HuH-7.5 (cell line): ENCODE results near the gene TTLL10.
A peak's percentile ranks its signal among the peaks of the same experiment; 100 is the strongest.

Experiments
- DNase-seq: peaks from one replicate; pipeline ENCODE4 v3.0.0; 2011; ENCODE audit warnings: low spot score

The TTLL10 gene

DNA sequence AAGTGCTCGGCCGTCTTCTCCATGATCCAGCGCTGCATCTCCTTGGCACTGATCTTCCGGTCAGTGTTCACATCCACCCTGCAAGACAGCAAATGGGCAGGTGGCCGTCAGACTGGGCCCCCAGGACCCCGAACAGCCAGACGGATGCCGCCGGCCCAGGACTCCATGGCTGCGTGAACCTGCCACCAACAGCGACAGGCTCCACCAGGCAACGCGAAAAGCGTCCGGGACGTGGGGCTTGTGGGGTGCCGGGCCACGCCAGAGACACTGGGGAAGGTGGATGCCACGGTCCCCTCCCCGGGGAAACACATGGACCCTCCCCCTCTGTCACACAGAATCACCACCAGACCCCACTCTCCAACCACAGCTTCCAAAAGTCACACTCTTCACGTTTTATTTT is 50.2 kb downstream of the TTLL10 start:
- no peak for DNase-seq

DNA sequence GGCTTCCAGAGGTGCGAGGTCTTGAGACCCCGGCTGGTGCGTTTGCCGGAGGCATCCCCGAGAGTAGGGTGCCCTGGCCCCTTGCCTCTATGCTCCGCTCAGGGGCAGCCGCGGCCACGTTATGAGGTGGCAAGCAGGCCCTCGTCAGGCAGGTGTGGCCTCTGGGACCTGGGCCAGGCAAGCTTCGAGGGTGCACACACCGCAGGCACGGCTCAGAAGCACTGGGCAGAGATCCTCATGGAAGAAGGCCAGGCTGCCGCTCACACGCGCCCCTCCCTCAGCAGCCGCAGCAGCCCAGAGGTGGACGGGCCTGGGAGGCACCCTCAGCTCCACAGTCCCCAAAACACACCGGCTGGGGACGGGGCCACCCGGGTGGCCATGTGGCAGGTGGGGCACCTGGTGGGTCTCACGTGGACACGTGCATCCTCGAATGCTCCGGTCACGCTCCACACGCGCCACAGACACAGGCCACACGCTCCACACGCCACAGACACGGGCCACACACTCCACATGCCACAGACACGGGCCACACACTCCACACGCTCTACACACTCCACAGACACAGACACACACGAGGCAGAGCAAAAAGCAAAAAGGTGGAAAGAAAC is 51.7 kb downstream of the TTLL10 start:
- no peak for DNase-seq

DNA sequence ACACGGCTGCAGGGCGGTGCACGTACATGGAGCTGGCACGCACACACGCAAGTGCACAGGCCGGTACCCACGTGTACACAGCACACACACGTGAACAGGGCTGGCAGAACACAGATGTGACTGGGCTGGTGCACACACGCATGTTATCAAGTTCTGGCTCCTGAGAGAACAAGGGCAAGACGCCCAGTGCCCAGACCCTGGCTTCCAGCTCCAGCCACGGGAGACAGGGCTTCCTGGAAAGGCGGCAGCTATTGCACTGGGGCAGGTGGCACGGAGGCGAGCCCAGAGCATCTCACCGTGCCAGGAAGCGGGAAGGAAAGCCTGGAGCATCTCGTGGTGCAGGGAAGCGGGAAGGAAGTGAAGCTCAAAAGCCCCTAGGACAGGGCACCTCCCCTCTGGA is 52.2 kb downstream of the TTLL10 start:
- no peak for DNase-seq

DNA sequence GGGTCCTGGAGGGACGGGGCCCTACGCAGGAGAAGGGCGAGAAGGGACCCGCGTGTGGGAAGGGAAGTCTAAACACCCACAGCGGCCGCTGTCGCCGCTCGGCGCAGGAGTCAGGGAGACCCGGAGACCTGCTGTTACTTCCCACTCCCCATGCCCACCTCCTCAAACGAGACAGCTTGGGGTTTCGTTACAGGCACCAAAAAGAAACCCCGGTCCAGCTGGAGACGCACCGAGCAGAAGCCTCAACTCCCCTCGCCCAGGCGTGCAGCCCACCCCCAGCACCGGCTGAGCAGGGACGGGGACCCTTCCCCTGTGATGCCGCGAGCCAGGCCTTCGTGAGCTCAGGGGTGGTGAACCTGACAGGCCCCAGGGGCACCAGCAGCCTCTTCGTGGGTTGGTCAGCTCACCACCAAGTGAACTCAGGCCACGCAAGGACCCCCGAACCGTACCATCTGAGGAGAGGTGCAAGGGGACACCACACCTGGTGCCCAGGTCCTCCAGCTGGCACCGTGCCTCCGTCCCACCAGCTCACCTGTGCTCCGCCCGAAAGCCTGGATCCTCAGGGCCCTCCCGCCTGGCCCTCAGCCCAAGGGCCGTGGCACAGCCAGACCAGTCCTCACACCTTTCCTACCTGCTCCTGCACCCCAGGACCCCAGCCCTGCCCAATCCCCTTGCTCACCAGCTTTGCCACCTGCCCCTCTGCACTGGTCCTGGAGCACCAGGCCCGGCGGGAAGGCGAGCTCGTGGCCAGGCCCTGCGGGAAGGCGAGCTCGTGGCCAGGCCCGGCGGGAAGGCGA is 53.1 kb downstream of the TTLL10 start:
- no peak for DNase-seq

DNA sequence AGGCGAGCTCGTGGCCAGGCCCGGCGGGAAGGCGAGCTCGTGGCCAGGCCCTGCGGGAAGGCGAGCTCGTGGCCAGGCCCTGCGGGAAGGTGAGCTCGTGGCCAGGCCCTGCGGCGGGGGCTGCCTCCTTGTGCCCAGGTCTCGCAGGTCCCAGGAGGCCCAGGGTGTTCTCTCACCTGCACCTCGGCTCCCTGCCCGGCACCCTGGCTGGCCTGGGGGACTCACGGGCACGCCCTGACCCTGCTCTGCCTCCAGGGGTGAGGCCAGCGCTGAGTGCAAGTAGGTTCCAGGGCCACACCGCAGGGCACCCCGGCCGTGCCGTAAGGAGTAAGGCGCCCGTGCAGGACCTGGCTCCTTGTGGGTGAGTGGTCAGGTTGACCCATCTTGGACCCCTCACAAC is 53.7 kb downstream of the TTLL10 start:
- no peak for DNase-seq

DNA sequence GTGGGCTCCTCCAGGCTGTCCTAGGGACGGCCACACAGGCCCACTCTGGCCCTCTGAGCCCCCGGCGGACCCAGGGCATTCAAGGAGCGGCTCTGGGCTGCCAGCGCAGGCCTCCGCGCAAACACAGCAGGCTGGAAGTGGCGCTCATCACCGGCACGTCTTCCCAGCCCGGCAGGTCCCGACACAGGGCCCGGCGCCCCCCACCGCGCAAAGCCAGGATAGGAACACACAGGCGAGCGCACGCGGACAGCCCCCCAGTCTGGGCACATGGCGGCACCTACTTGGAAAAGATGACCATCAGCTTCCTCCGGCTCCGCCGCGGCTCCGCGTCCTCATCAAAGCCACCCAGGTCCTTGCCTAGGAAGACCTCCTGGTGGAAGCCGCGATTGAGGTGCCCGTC is 54.5 kb downstream of the TTLL10 start:
- no peak for DNase-seq

DNA sequence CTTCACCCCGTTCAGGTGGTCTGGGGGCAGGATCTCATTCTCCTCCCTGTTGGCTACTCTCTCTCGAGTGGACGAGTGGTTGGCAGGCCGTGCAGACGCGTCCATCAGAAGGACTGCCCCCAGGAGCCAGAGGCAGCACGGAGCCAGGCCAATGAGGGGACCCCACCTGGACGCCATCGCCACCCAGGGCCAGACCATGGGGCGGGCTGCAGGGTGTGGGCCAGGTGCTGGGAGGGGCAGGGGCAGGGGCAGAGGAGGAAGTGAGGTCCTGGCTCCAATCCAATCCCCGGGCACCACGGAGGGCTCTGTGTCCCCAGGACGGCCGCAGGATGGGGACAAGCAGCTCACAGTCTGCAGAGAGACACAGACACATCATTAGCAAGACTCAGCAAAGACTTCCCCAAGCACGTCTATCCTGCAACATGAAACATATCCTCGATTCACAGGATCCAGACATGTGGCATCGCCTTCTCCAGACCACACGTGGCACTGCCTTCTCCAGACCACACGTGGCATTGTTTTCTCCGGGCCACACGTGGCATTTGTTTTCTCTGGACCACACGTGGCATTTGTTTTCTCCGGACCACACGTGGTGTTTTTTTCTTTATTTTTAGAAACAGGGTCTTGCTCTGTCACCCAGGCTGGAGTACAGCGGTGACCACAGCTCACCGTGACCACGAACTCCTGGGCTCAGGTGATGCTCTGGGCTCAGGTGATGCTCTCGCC is 55.1 kb downstream of the TTLL10 start:
- no peak for DNase-seq

DNA sequence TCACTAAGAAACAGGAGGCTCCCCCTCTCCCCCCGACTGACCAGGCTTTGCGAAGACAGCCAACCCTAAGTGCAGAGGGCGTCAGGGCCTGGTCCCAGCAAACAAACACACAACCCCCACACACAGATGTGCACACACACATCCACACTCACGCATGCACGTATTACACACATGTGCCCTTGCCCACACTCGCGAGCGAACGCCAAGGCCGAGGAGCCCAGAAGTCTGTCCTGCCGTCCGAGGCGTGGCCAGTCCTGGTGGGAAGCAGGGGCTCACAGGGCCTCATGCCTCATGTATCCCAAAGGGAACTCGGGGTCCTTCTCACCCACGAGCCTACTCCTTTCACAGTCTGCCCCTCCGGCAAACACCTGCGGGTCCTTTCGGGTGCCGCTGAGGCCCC is 56.1 kb downstream of the TTLL10 start:
- DNase-seq = no peak

DNA sequence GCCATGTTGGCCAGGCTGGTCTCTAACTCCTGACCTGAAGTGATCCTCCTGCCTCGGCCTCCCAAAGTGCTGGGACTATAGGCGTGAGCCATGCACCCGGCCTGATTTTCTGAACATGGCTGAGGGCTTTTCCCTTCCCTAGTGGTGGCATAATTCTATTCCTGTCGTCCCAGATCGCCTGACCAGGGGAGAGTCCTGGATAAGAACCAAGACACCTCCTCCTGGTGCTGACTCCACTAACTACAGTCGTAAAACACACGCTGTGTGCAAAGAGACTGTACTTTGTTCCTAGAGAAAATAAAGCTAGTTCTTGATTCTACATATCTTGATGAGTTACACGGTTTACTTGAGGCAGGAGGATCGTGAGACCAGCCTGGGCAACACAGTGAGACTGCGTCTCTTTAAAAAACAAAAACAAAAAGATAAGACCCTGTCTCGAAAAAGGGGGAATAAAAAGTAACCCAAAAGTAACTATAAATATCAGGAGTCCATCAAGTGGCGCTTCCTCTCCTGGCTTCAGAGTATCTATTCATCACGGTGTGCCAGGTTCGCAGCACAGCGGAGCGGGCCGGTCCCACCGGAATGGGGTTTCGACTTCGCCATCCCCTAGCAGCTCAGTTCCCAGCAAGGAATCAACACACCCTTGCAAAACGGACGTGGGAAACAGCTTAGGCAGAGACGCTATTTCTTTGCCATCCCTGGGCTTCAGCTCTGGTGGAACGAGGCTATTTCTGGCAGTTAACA is 57.1 kb downstream of the TTLL10 start:
- peak; percentile 94 for DNase-seq

DNA sequence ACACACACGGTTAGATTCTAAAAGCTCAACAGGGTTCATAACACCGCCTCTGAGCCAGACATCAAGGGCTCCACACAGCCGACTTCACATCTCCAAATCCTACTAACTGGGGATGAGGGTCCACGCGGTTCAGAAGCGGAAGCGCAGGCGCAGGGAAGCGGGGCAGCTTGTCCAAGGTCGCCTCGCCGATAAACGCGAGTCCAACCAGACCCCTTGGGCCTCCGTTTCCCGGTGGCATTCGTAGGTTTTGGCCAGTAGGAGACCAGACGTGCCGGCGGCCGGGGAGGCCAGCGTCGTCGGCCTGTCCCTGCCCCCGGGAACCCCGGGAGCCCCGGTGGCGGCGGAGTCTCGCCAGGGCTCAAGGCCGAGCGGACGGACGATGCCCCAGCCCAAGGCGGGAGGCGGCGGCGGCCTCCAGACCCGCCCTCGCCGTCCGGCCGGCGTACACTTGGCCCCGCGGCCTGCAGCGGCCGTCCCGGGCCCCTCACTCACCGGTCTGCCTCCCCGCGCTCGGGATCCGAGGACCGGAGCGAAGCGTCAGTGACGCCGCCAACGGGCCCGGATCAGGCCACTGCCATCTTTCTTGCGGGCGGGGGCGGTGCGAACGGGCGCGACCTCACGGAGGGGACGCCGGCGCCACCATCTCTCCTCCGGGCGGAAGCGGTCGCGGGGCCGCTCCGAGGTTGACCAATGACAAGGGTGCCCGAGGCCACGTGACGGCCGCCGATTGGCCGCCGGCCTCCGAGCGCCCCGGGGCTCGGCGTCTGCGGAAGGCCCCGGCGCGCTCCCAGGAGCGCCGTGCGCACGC is 57.9 kb downstream of the TTLL10 start, which contains the start of gene SDF4:
SDF4 (minus strand) TSS at position 602 of the 808 bp plus-strand sequence. CDS start 3,229 bp downstream, outside the sequence.
- DNase-seq = peak; percentile 100

DNA sequence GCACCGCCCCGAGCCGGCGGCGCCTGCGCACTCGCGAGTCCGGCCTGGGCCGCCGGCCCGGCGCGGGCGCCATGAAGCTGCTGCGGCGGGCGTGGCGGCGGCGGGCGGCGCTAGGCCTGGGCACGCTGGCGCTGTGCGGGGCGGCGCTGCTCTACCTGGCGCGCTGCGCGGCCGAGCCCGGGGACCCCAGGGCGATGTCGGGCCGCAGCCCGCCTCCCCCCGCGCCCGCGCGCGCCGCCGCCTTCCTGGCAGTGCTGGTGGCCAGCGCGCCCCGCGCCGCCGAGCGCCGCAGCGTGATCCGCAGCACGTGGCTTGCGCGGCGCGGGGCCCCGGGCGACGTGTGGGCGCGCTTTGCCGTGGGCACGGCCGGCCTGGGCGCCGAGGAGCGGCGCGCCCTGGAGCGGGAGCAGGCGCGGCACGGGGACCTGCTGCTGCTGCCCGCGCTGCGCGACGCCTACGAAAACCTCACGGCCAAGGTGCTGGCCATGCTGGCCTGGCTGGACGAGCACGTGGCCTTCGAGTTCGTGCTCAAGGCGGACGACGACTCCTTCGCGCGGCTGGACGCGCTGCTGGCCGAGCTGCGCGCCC is 58.6 kb downstream of the TTLL10 start, which contains the start of gene B3GALT6:
B3GALT6 (plus strand) TSS at position 30 of the 588 bp plus-strand sequence; CDS start at position 72, 42 bp downstream.
- no peak for DNase-seq

DNA sequence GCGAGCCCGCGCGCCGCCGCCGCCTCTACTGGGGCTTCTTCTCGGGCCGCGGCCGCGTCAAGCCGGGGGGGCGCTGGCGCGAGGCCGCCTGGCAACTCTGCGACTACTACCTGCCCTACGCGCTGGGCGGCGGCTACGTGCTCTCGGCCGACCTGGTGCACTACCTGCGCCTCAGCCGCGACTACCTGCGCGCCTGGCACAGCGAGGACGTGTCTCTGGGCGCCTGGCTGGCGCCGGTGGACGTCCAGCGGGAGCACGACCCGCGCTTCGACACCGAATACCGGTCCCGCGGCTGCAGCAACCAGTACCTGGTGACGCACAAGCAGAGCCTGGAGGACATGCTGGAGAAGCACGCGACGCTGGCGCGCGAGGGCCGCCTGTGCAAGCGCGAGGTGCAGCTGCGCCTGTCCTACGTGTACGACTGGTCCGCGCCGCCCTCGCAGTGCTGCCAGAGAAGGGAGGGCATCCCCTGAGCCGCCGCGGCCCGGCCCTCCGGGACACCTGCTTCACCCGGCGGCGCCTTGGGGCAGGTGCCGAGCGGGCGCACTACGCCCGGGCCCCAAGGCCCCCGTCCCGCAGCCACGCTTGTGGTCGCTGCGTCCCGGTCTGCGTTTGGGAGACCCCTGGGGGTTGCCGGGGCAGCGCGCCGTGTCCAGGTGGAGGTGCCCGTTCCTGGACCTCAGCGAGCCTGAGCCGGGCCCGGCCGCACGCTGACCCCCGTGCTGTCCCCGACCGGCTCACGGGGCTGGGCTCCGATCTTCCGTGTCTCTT is 59.3 kb downstream of the TTLL10 start:
- DNase-seq = no peak

DNA sequence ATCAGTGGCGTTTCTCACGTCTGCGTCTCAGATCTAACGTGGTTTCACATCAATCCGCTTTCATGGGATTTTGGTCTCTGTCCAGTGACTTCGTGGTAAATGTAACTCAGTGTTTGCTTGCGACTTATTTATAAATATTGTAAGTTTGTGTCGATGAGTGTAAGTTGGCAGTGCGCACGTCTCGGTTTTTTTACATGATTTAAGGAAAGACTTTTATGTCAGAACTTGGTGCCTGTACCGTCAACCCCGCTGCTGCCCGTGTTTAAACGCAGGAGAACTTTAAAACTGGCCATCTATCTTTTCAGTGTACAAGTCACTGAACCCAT is 59.9 kb downstream of the TTLL10 start:
- DNase-seq = no peak

DNA sequence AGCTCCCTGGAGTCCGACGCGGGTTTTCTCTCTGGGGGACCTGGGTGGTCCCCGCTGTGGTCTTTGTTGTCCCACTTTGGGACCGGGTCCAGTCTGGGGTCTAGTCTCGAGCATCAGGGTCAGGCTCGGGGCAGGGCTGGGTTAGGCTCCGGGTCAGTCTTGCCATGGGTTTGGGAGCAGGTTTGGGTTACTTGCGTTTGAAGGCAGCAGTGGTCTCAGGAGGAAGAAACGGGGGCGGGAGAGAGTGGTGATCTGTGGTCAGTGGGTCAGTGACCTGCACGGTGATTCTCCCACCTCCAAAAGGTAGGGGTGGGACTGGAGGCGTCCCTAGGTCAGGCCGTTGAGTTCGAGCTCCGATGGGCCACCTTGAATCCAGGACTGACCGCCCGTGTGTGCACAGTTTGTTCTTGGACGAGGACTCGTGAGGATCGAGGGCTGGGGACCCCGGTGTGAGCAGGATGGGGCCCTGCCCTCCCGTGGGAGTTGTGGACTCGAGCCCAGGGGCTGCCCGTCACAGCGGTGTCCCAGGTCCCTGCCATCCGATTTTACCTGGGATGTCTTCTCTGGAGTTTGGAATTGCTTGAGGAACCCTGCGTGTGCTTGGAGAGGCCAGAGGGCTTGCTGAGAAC is 60.6 kb downstream of the TTLL10 start:
- DNase-seq = no peak

DNA sequence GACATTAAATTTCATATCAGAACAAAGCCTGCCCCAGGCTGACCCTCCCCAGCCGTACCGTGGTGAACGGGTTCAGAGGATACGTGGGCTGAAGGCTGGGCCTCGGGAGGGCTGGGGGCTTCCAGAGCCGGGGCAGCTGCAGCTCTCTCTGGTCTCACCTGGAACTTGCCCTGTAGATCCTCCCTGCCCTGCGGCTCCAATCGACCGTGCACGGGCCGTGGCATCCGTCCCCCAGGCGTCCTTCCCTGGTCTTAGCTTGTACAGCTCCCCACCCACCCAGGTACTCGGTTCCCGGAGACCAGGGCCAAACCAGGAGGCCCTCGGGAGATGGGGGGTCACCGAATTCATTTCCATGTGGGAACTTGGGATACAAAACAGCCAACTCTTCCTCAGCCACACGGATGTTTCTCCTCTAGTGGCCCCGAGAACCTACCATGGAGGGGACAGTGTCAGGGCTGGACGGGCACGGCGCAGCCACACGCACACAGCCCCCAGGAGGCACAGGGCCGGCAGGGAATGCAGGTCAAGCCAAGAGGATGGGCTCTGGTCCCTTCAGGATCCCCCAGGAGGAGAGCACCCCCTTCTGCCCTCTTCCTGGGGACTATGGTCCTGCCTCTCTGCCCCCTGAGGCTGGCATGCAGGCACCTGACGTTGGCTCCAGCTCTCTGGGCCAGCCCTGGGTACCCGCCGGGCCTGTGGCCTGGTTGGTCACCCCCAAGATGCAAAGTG is 61.5 kb downstream of the TTLL10 start:
- DNase-seq = no peak

DNA sequence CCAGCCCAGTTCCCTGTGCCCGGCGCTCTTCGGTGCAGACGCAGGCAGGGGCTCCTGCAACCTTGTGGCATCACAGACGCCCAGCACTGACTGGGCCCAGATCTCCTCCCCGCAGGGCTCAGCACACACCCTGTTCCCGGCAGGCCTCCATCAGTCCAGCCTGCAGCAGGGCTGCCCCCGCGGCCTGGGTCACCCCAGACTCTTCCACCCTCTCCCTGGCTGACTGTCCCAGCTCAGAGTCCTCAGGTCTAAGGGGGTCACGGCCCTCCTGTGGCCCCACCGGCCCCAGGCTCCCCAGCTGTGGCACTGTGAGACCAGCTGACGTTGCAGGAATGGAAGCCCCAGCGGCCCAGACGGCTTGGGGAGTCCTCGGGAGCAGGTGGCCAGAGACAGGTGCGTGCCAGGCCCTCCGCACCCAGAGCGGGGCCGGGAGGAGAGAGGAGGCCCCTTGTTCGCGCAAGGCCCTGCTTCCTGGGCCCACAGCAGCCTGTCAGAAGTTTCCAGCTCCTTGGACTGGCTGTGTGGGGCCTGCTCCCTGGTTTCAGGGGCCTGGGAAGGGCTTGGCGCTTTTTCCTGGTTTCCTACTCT is 62.6 kb downstream of the TTLL10 start:
- no peak for DNase-seq

DNA sequence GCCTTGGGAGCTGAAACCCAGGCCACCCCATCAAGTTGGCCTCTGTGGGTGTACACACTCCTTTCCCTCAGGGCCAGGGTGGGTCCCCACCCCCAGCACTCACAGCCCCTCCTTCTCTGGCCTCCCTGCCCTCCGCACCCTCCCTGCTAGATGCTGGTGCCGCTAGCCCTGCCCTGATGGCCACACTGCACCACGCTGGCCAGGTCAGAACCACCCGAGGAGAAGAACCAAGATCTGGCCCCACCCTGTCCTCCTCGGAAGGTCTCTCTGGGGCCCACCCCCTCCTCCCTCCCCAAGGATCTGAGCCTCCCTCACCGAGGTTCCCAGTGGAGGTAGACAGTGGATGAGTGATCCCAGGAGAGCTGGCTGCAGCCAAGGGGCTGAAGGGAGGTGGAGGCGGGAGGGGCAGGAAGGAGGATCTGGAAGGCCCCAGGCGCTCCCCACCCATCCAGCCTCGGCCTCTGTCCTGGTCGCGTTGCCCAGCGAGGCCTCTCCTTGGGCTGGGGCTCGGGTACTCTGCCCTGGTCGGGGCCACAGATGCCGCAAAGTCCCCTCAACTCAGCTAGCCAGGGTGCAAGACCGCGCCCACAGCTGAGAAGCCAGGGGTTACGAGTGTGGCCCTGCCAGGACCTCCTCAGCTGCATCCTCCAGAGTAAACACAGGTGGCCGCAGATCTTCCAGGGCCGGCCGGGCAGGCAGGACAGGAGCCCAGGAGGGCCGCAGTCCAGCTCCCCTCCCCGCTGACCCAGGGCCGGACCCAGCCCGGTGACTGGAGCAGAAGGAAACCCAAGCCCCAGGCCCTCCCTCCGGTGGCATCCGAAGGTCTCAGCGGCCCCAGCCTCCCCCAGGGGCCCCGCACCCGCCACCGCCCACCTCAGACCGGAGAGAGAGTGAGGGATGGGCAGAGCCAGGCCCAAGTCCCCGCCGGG is 63.5 kb downstream of the TTLL10 start:
- peak; percentile 59 for DNase-seq
